Muscle layer of colon (tissue), 2 donors: ENCODE measurements around the gene COQ6.
"Not testable (repeated sequence)": the region's sequence is repeated elsewhere in the genome, so short reads cannot be mapped to it uniquely, and the experiment has no call there.

Experiments
- H3K27ac ChIP-seq: one replicate; pipeline ENCODE4 v1.7.0; 2013; ENCODE audit warnings: low read depth, mild to moderate bottlenecking, low read length, moderate library complexity
- H3K27me3 ChIP-seq, 2 donors: one replicate each; pipeline ENCODE4 v1.7.0; 2013; ENCODE audit warnings: low read length in 2 of 2, mild to moderate bottlenecking in 2 of 2; ENCODE audit not compliant: insufficient read depth in 2 of 2, control insufficient read depth in 1 of 2
- H3K36me3 ChIP-seq: one replicate; pipeline ENCODE4 v1.7.0; 2013; ENCODE audit warnings: mild to moderate bottlenecking, low read length; ENCODE audit not compliant: insufficient read depth
- H3K4me1 ChIP-seq: one replicate; pipeline ENCODE4 v1.7.0; 2013; ENCODE audit warnings: mild to moderate bottlenecking, low read length; ENCODE audit not compliant: insufficient read depth
- H3K4me3 ChIP-seq, 2 donors: one replicate each; pipeline ENCODE4 v1.7.0; 2013; ENCODE audit warnings: low read length in 2 of 2, low read depth in 1 of 2, mild to moderate bottlenecking in 1 of 2, moderate library complexity in 1 of 2
- H3K9ac ChIP-seq: one replicate; pipeline ENCODE4 v1.7.0; 2013; ENCODE audit warnings: low read length
- H3K9me3 ChIP-seq: one replicate; pipeline ENCODE4 v1.7.0; 2013; ENCODE audit warnings: mild to moderate bottlenecking, low read length
- donor health status: abdominal sarcoma.
- donor health status: Adenocarcinoma of cecum.

COQ6 gene

DNA sequence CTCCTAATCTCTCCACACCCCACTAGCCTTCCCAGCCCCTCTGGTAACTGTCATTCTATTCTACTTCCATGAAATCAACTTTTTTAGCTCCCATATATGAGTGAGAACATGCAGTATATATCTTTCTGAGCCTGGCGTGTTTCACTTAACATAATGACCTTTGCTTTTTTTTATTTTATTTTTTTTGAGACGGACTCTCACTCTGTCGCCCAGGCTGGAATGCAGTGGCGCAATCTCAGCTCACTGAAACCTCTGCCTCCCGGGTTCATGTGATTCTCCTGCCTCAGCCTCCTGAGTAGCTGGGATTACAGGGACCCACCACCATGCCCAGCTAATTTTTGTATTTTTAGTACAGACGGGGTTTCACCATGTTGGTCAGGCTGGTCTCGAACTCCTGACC lies 38.6 kb downstream of the COQ6 start:
- not testable (repeated sequence) for H3K4me1 ChIP-seq, H3K27ac ChIP-seq, H3K9me3 ChIP-seq, H3K9ac ChIP-seq, H3K27me3 ChIP-seq, H3K4me3 ChIP-seq
- H3K36me3 ChIP-seq, result peaks cover 14% of the 10 kb centered on the region

DNA sequence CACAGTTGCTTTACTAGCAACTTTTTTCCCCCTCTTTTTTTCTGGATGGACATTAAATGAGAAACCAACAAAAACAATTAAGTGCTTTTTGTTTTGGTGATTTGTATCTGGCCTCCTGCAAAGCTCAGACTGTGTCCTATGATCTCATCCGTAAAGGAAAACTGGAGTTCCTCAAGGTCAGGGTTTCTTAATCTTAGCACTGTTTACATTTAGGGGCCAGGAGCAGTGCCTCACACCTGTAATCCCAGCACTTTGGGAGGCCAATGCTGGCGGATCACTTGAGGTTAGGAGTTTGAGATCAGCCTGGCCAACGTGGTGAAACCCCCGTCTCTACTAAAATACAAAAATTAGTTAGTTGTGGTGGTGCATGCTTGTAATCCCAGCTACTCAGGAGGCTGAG lies 41.0 kb downstream of the COQ6 start:
- H3K4me3 ChIP-seq, result no peak overlapping the region
- peaks cover 13% of the 10 kb centered on the region for H3K36me3 ChIP-seq
- no peak overlapping the region for H3K27ac ChIP-seq
- H3K27me3 ChIP-seq, result no peaks in the 10 kb centered on the region
- H3K9ac ChIP-seq, result no peak overlapping the region
- H3K9me3 ChIP-seq, result no peaks in the 10 kb centered on the region
- H3K4me1 ChIP-seq, result no peaks in the 10 kb centered on the region

DNA sequence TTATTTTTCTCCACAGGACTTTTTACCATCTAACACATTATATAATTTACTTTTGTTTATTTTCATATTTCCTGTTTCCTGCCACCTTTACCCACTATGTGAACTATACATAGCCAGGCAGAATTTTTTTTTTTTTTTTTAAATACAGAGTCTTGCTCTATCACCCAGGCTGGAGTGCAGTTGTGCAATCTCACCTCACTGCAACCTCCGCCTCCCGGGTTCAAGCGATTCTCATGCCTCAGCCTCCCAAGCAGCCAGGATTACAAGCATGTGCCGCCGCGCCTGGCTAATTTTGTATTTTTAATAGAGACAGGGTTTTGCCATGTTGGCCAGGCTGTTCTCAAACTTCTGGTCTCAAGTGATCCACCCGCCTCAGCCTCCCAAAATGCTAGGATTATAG lies 44.8 kb downstream of the COQ6 start:
- not testable (repeated sequence) for H3K9ac ChIP-seq, H3K9me3 ChIP-seq, H3K4me1 ChIP-seq, H3K4me3 ChIP-seq, H3K27ac ChIP-seq, H3K36me3 ChIP-seq, H3K27me3 ChIP-seq

DNA sequence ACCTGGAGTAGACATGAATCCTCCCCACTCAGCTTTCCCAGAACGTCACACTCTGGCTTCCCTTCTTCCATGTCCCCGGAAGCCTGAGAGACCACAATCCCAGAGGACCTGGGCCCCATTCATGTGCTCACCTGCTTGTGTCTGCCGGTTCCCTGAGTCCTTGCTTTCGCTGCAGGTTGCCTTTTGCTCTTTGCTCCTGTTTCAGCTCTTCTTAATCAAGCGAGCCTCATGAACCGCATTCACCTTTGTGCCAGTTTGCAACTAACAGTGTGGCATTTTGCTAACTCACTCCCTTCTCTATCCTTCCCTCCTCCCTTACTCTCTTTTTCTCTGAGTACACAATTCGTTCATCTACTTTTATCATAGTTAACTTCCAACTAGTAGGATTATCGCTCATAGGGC lies 45.9 kb downstream of the COQ6 start:
- Histone ChIP-seq H3K9me3 (no peaks in the 10 kb centered on the region), H3K36me3 (peaks cover 7% of the 10 kb centered on the region), H3K4me3 (no peak overlapping the region), H3K27ac (no peak overlapping the region), H3K27me3 (no peaks in the 10 kb centered on the region), H3K9ac (no peak overlapping the region), H3K4me1 (no peaks in the 10 kb centered on the region)

DNA sequence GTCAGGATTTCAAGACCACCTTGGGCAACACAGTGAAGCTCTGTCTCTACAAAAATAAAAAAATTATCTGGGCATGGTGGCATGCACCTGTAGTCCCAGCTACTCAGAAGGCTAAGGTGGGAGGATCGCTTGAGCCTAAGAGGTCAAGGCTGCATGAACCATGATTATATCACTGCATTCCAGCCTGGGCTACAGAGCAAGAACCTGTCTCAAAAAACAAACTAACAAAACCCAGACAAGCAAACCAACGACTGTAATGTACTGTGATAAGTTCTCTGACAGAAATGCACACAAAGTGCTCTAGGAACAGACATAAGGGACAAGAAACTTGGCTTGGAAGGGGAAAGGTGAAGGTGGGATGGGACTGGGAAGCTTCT lies 46.6 kb downstream of the COQ6 start:
- no peak overlapping the region for H3K9ac ChIP-seq
- no peaks in the 10 kb centered on the region for H3K4me1 ChIP-seq

DNA sequence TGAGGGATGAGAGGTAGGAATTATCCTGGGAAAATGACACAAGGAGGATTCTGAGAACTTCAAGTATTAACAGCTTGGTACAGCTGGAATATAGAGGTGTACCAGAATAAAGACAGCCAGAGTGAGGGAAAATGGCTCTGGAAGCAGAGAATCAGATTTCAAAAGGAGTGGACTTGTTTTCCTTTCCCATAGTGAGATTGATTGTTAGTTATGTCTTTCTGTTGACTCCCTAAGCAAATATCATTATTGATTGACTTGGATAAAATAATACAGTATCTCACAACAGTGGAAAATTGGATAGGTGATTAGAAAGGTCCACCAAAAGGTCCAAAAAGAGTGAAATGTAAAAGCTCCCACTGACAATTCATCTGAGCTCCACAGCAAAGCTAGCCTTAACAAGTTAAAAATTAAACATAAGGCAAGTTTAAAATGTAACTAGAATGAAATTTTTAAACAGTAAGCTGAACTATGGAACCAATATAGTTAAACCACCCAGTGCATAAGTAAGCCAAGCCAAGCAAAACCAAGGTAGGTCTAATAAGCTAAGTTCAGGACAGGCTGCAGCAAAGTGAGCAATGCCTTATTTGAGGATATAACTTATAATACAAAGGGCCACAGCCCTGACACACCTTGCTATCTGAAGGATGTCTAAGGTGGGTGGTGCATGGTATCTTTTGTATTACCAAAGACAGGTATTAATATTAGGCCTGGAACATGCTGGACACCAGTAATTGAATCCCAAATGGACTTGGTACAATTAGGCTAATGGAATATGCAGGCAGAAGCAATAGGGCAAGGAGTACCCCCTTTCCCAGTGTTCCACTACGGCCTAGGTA lies 47.2 kb downstream of the COQ6 start:
- no peaks in the 10 kb centered on the region for H3K4me1 ChIP-seq
- no peak overlapping the region for H3K9ac ChIP-seq
- no peaks in the 10 kb centered on the region for H3K27me3 ChIP-seq
- no peak overlapping the region for H3K27ac ChIP-seq
- H3K36me3 ChIP-seq, result peaks cover 7% of the 10 kb centered on the region
- no peaks in the 10 kb centered on the region for H3K9me3 ChIP-seq
- no peak overlapping the region for H3K4me3 ChIP-seq

More for the DNA sequence above, 46.6 kb downstream of the COQ6 start:
- peaks cover 7% of the 10 kb centered on the region for H3K36me3 ChIP-seq
- no peaks in the 10 kb centered on the region for H3K27me3 ChIP-seq
- no peaks in the 10 kb centered on the region for H3K9me3 ChIP-seq
- H3K4me3 ChIP-seq, result no peak overlapping the region
- H3K27ac ChIP-seq, result no peak overlapping the region

DNA sequence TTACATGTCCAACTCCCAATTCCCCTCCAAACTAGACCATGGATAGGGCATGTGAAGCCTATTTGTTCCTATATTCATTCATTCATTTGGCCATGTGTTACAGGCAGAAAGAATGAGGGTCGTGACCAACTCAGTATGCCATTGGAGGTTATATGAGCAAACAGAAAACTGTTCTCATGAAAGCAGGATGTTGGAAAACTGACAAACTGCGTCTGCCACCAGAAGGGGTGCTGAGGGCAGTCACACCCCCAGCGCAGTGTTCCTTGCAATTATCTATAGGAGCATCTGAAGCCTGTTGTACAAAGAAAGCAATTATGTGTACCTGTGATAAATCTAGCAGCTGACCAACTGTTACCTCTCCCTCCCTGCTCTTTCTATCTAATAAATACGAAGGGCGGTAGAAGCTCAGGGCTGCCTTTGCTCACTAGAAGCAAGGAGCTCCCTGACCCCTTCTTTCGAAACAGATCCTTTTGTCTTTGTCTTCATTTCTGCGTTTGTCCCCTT lies 47.9 kb downstream of the COQ6 start:
- Histone ChIP-seq H3K4me1 (no peaks in the 10 kb centered on the region), H3K27ac (no peak overlapping the region), H3K9me3 (no peaks in the 10 kb centered on the region), H3K36me3 (peaks cover 7% of the 10 kb centered on the region), H3K27me3 (no peaks in the 10 kb centered on the region), H3K4me3 (no peak overlapping the region), H3K9ac (no peak overlapping the region)

DNA sequence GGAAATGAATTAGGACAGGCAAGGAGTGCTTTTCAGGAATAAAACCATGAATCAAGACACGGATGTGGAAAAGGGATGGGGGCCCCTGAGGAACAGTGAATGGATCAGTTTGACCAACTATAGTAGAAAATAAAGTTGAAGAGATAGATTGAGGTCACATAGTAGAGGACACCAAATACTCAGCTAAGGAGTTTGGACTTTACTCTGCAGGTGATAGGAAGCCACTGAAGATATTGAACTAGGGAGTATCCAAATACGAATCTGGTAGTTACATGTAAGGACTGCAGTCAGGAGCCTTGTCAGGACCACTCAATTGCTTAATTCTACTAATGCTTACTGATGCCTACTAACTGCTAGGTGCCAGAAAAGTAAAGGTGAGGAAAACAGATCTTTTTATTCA lies 48.6 kb downstream of the COQ6 start:
- Histone ChIP-seq H3K9ac (no peak overlapping the region), H3K27ac (no peak overlapping the region), H3K4me3 (no peak overlapping the region), H3K36me3 (peaks cover 7% of the 10 kb centered on the region), H3K9me3 (no peaks in the 10 kb centered on the region), H3K27me3 (no peaks in the 10 kb centered on the region), H3K4me1 (no peaks in the 10 kb centered on the region)

DNA sequence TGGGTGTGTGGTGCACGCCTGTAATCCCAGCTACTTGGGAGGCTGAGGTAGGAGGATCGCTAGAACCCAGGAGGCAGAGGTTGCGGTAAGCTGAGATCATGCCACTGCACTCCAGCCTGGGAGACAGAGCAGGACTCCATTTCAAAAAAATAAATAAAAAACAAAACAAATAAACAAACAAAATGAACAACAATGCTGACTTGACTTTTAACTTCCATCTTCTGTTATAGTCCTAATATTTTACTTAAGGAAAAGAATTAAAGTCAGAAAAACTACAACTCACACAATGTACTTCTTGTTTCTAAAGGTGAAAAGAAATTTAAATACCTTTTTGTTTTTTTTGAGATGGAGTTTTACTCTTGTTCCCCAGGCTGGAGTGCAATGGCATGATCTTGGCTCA lies 55.6 kb downstream of the COQ6 start:
- H3K36me3 ChIP-seq, result peaks cover 11% of the 10 kb centered on the region
- H3K9ac ChIP-seq, result not testable (repeated sequence)

DNA sequence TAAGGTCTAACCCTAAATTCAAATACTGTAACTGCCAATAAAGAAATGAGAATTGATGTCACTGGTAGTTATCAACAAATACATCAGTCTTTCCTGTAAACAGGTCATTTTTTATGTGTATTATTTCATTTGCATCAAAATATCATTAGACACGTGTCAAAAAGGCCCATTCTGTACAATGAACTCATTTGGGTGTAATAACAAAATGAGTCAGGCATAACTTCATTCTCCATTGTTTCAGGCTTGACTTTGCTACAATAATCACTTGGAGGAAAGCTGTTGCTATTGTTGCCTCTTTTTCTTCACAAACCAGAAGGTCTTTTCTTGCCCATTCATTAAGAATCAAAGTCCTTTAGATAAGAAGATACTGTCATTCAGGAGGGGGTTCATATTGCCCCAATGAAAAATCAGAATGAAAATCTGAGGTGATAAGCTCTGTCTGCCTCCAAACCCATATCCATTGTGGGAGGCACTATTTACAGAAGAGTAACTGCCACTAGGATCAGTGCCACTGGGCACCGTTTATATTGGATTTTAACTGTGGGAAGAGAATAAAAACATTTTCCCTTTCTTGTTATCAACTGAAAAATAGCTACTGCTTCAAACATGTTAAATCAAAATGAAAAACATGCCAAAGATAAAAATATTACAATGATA lies 58.9 kb downstream of the COQ6 start:
- H3K36me3 ChIP-seq, result peaks cover 20% of the 10 kb centered on the region
- no peak overlapping the region for H3K27ac ChIP-seq
- no peaks in the 10 kb centered on the region for H3K27me3 ChIP-seq
- H3K4me1 ChIP-seq, result no peaks in the 10 kb centered on the region
- H3K9me3 ChIP-seq, result no peaks in the 10 kb centered on the region
- no peak overlapping the region for H3K4me3 ChIP-seq
- H3K9ac ChIP-seq, result no peak overlapping the region

More for the DNA sequence above, 55.6 kb downstream of the COQ6 start:
- not testable (repeated sequence) for H3K27me3 ChIP-seq, H3K9me3 ChIP-seq, H3K4me1 ChIP-seq, H3K27ac ChIP-seq, H3K4me3 ChIP-seq
